HepG2 (cell line): ENCODE measurements around the gene GZF1. TPM values are rescaled to one million over a fixed set of nuclear protein-coding genes. Genes with fewer than 3 reads are reported as not detected.

ENCODE experiments used
- CEBPG ChIP-seq: IDR thresholded peaks from 2 replicates; pipeline ENCODE4 v1.6.1; 2016
- DMAP1 ChIP-seq: IDR thresholded peaks from 2 replicates; pipeline ENCODE4 v1.6.1; 2016
- ERF ChIP-seq: IDR thresholded peaks from 2 replicates; pipeline ENCODE4 v1.6.1; 2018; ENCODE audit warnings: missing biosample characterization, missing genetic modification reagents
- GLI4 ChIP-seq: sonication (generic); formaldehyde crosslinking; IDR thresholded peaks from 2 replicates; pipeline ENCODE4 v1.5.1; 2020; ENCODE audit warnings: missing genetic modification reagents, mild to moderate bottlenecking, moderate library complexity, borderline replicate concordance
- HMGXB4 ChIP-seq, 2 experiments: sonication (generic) in 1 of 2; formaldehyde crosslinking in 1 of 2; IDR thresholded peaks; 2 replicates each; pipeline versions ENCODE4 v1.4.0 to v1.6.1; 2018 to 2020; ENCODE audit warnings: missing genetic modification reagents in 2 of 2, borderline replicate concordance in 1 of 2, low read depth in 1 of 2, mild to moderate bottlenecking in 1 of 2, missing biosample characterization in 1 of 2
- HNRNPLL ChIP-seq: fragments of 200-400 bp; formaldehyde crosslinking; IDR thresholded peaks from 2 replicates; pipeline ENCODE4 v1.6.1; 2017; ENCODE audit warnings: mild to moderate bottlenecking, low read depth, low read length; ENCODE audit not compliant: poor library complexity, severe bottlenecking
- KLF11 ChIP-seq: IDR thresholded peaks from 2 replicates; pipeline ENCODE4 v1.6.1; 2016; ENCODE audit warnings: missing compliant biosample characterization
- NFATC3 ChIP-seq: sonication (generic); formaldehyde crosslinking; IDR thresholded peaks from 2 replicates; pipeline ENCODE4 v1.5.1; 2020; ENCODE audit warnings: mild to moderate bottlenecking, missing genetic modification reagents
- PITX1 ChIP-seq: sonication (generic); formaldehyde crosslinking; IDR thresholded peaks from 2 replicates; pipeline ENCODE4 v1.5.1; 2020; ENCODE audit warnings: mild to moderate bottlenecking, missing genetic modification reagents
- RELA ChIP-seq: sonication (generic); formaldehyde crosslinking; IDR thresholded peaks from 2 replicates; pipeline ENCODE4 v1.4.0; 2020; ENCODE audit warnings: missing genetic modification reagents
- REXO4 ChIP-seq: sonication (generic); formaldehyde crosslinking; IDR thresholded peaks from 2 replicates; pipeline ENCODE4 v1.8.0; 2022; ENCODE audit warnings: missing genetic modification reagents, mild to moderate bottlenecking, borderline replicate concordance
- RFXANK ChIP-seq: IDR thresholded peaks from 2 replicates; pipeline ENCODE4 v1.6.1; 2016
- RXRB ChIP-seq: IDR thresholded peaks from 2 replicates; pipeline ENCODE4 v1.6.1; 2016; ENCODE audit warnings: borderline replicate concordance, missing genetic modification reagents, missing compliant biosample characterization
- SUZ12 ChIP-seq: fragments of 150-350 bp; IDR thresholded peaks from 2 replicates; pipeline ENCODE4 v1.6.1; 2014; ENCODE audit warnings: low read depth, low read length
- ZFP62 ChIP-seq: sonication (generic); formaldehyde crosslinking; IDR thresholded peaks from 2 replicates; pipeline ENCODE4 v1.4.0; 2020; ENCODE audit warnings: missing genetic modification reagents
- ZNF275 ChIP-seq: sonication (generic); formaldehyde crosslinking; IDR thresholded peaks from 2 replicates; pipeline ENCODE4 v1.8.0; 2022; ENCODE audit warnings: missing genetic modification reagents, mild to moderate bottlenecking, inconsistent platforms, borderline replicate concordance
- ZNF367 ChIP-seq: sonication (generic); formaldehyde crosslinking; IDR thresholded peaks from 2 replicates; pipeline ENCODE4 v1.4.0; 2020; ENCODE audit warnings: missing genetic modification reagents, borderline replicate concordance
- ZNF609 ChIP-seq: sonication (generic); formaldehyde crosslinking; IDR thresholded peaks from 2 replicates; pipeline ENCODE4 v1.4.0; 2020; ENCODE audit warnings: mild to moderate bottlenecking, missing genetic modification reagents, borderline replicate concordance
- ZNF7 ChIP-seq: IDR thresholded peaks from 2 replicates; pipeline ENCODE4 v1.6.1; 2016; ENCODE audit warnings: missing biosample characterization, missing genetic modification reagents
- ZNF746 ChIP-seq: sonication (generic); formaldehyde crosslinking; IDR thresholded peaks from 2 replicates; pipeline ENCODE4 v1.8.0; 2022; ENCODE audit warnings: mild to moderate bottlenecking, missing genetic modification reagents
- ZNF749 ChIP-seq: sonication (generic); formaldehyde crosslinking; IDR thresholded peaks from 2 replicates; pipeline ENCODE4 v1.8.0; 2022; ENCODE audit warnings: mild to moderate bottlenecking, missing genetic modification reagents, moderate library complexity, borderline replicate concordance
- ZNF773 ChIP-seq: sonication (generic); formaldehyde crosslinking; IDR thresholded peaks from 2 replicates; pipeline ENCODE4 v1.4.0; 2020; ENCODE audit warnings: missing genetic modification reagents, borderline replicate concordance
- ZNF839 ChIP-seq: sonication (generic); formaldehyde crosslinking; IDR thresholded peaks from 2 replicates; pipeline ENCODE4 v1.4.0; 2020; ENCODE audit warnings: missing genetic modification reagents, mild to moderate bottlenecking, borderline replicate concordance
- ZSCAN31 ChIP-seq: sonication (generic); formaldehyde crosslinking; IDR thresholded peaks from 2 replicates; pipeline ENCODE4 v1.5.0; 2020; ENCODE audit warnings: low read depth, mild to moderate bottlenecking, missing genetic modification reagents
- polyA plus RNA-seq, 8 experiments: library from polyadenylated mRNA; depleted of rRNA in 3 of 8; stranded (reverse) in 7 of 8; unstranded in 1 of 8; fragments of >200 nt; fragmentation: Illumina TruSeq in 4 of 8; extraction: Trizol in 4 of 8; gene quantifications; 2 replicates each; pipeline versions ENCODE4 v1.2.1 to v1.2.3, GENCODE V29; 2011 to 2016; ENCODE audit warnings: low read depth in 4 of 8, missing spikeins in 1 of 8, mixed read lengths in 1 of 8; ENCODE audit not compliant: insufficient read depth in 1 of 8
- total RNA-seq, 5 experiments: library from RNA; depleted of rRNA; stranded (reverse); fragments of >200 nt; fragmentation: Illumina TruSeq; extraction: Trizol; gene quantifications; 2 replicates each; pipeline ENCODE4 v1.2.3, GENCODE V29; 2016; ENCODE audit warnings: low read depth in 1 of 5

The GZF1 gene
- total and polyA plus RNA-seq, 2 of the 13 experiments (the other 11 are each of a cell fraction or from before 2014, with no cell fraction given) = 16.9 to 26.0 TPM

- TF ChIP-seq NFATC3 (CRISPR knock-in tag) (no peak), DMAP1 (CRISPR knock-in tag) (no peak), CEBPG (CRISPR knock-in tag) (peak; percentile 14; the same call in 1 of the 2 replicates), RXRB (CRISPR knock-in tag) (peak; percentile 79), ZNF7 (no peak), PITX1 (CRISPR knock-in tag) (no peak), ZNF839 (no peak), ZNF275 (CRISPR knock-in tag) (no peak), ZNF609 (CRISPR knock-in tag) (0 out of 2 replicates have a peak, but pooled peaks have one; percentile 32), ZFP62 (CRISPR knock-in tag) (no peak), KLF11 (CRISPR knock-in tag) (no peak), ZNF367 (CRISPR knock-in tag) (no peak), RELA (CRISPR knock-in tag) (no peak), HMGXB4 (CRISPR knock-in tag; IDR thresholded peaks at IDR 0.05; ENCODE audit: borderline replicate concordance in 1 of 2, low read depth in 1 of 2) (peak in 1 of 2 experiments; percentile 24; a peak in 1 of 4 replicates), GLI4 (CRISPR knock-in tag) (no peak), ZNF746 (CRISPR knock-in tag) (no peak), ERF (CRISPR knock-in tag) (peak; percentile 86), ZSCAN31 (CRISPR knock-in tag) (no peak), SUZ12 (no peak), ZNF773 (CRISPR knock-in tag) (no peak), RFXANK (no peak), REXO4 (CRISPR knock-in tag) (no peak), HNRNPLL (no peak), ZNF749 (CRISPR knock-in tag) (no peak)
These were observed 24.5 kb downstream of the GZF1 start (continued) for GRCh38 chr20:23386304-23387117.
